Daoy (cell line): ENCODE results near the gene ENOX1. TPM values are rescaled to one million over a fixed set of nuclear protein-coding genes. Genes with fewer than 3 reads are reported as not detected.

Source experiments
- DNase-seq: peaks from one replicate; pipeline ENCODE4 v3.0.0-alpha.2; 2015; ENCODE audit warnings: low read depth
- total RNA-seq: library from RNA; depleted of rRNA; stranded (reverse); fragments of >200 nt; shearing (Covaris generic); gene quantifications from 2 replicates; pipeline ENCODE4 v1.2.3, GENCODE V29; 2014

ENOX1 gene
- total RNA-seq, 1 experiment from 2014 or later, result 0.69 TPM

DNA sequence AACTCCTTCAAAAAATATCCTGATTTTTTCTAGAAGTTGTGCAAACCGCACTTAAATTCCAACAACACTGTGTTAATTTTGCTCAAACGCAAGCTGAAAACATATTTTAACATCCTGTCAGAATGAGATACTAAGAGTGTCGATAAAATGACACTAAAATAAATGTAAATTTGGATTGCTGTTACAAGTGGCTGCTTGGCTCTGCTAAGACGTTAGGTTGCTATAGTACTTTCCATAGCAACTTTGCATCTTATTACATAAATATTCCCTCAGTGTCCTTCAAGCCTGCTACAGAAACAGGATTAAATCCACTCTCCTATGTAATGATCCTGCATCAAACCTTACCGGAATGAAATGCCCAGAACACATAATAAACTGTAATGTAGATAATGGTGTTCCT is 471.2 kb downstream of the ENOX1 start:
- DNase-seq, result no peak

DNA sequence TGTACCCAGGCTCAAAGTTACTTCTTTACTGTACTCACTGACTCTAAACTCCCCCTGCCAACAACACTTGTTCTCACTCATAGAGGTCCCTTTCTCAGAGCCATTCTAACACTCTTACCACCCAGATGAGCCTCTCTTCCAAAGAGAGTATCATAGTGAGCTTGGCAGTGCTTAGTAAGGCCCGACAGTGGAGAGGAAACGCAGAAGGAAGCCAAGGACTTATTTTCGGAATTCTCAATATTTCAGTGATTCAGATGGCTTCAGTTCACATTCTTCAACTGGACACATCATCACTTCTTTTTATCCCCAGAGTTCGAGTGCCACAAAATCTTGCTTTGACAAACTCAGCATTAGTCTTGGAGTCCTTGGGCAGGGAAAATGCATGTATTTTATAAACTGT is 477.5 kb downstream of the ENOX1 start:
- DNase-seq, result no peak

GRCh38 chr13:43307921-43308433 is 478.8 kb downstream of the ENOX1 start:
- peak; percentile 67 for DNase-seq

- DNase-seq, result no peak
Observed at GRCh38 chr13:43307221-43307920, 479.4 kb downstream of the ENOX1 start.

DNA sequence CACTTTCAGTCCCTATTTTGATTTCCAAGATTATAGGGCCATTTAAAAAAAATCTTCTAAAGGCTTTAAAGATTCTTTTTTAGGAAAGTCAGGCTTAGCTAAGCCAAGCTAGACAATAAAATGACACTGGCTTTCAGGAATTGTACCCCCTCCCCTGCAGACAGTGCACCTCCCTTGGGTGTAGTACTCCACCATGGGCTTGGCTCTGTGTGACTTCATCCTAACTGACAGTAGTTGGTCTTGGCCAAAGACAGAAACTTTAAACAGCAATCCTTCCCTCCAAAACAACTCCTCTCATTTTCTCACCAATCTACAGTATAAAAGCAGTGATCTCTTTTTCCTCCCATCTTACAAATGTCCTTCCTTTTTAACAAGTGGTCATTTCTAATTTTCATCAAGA is 480.4 kb downstream of the ENOX1 start:
- DNase-seq, result no peak

GRCh38 chr13:43305416-43305815 is 481.4 kb downstream of the ENOX1 start:
- no peak for DNase-seq

GRCh38 chr13:43304945-43305344 is 481.8 kb downstream of the ENOX1 start:
- DNase-seq, result no peak

- DNase-seq, result no peak
Observed at GRCh38 chr13:43304449-43304848, 482.3 kb downstream of the ENOX1 start.

DNA sequence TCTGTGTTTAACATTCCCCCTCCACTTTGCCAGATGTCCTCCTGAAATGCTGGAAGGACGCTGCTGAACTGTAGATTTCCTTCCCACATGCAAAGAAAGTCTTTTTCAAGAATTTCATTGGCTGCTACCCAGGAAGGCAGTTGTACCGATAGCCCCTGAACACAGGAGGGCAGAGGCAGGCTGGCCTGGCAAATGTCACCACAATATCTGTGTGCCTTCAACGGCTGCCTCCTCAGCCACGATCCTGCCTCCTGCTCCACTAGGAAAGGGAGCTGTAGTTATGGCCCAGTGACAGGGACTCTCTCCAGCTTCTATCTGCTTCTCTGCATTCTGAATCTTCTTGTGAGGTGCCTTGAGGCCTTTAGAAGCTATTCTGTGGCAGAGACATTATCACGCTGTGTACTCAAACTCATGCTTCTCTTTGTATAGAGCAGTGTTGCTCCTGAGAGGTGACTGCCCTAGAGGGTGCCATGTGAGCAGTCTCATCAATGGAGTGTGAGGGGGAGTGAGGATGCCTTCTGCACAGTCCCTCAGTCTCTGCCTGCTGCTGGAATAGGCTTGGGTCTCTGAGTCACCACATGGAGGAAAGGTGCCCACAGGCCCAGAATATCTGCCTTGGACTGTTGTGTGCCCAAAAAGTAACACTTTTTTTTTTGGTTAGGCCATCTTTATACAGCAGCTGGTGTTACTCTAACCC is 483.6 kb downstream of the ENOX1 start:
- DNase-seq, result peak; percentile 41

GRCh38 chr13:43301346-43301969 is 485.3 kb downstream of the ENOX1 start:
- no peak for DNase-seq

GRCh38 chr13:43300865-43301264 is 485.9 kb downstream of the ENOX1 start:
- no peak for DNase-seq

DNA sequence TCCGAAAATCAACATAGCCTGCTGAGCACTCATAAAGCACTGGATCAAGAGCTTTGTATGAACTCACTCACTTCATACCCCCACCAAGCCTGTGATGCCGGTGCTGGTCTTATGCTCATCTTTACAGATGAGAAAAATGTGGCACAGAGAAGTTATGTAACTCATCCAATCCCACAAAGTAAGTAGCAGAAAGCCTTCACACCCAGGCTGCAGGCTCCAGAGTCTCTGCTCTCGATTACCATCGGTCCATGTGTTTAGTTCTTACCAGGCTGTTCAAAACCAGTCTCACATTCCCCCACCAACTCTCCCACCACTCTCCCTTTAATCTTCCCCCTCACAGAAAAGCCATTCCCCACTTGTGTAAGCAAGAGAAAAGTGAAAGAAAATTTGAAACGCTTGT is 487.4 kb downstream of the ENOX1 start:
- DNase-seq, result no peak

GRCh38 chr13:43298816-43299215 is 488.0 kb downstream of the ENOX1 start:
- DNase-seq, result no peak

- no peak for DNase-seq
Observed at GRCh38 chr13:43297967-43298678, 488.6 kb downstream of the ENOX1 start.

DNA sequence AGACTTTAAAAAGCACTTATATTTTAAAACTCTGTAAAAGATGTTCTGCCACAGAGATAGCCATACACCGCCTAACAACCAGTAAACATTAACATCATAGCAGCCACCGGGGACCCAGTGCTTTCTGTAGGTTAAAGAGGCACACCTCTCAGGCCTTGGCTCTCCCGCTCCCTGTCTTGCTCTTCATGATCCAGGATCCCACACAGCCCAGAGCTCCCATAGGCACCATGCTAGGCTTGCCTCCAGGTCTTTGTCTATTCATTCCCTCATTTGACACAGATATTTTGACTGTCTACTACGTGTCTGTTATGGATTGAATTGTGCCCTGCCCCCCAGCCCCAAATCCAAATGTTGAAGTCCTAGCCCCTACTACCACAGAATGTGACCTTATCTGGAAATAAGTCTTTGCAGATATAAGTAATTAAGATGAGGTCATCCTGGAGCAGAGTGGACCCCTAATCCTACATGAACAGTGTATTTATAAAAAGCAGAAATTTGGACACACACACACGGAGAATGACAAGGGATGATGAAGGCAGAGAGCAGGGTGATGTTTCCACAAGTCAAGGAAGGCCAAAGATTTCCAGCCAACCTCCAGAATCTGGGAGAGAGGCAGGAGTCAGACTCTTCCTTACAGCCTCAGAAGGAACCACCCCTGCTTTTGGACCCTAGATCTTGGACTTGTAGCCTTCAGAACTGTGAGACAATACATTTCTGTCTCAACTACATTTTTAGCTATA is 490.8 kb downstream of the ENOX1 start:
- DNase-seq, result no peak

GRCh38 chr13:43295321-43295720 is 491.5 kb downstream of the ENOX1 start:
- no peak for DNase-seq

- DNase-seq, result no peak
Observed at GRCh38 chr13:43294412-43294811, 492.4 kb downstream of the ENOX1 start.

DNA sequence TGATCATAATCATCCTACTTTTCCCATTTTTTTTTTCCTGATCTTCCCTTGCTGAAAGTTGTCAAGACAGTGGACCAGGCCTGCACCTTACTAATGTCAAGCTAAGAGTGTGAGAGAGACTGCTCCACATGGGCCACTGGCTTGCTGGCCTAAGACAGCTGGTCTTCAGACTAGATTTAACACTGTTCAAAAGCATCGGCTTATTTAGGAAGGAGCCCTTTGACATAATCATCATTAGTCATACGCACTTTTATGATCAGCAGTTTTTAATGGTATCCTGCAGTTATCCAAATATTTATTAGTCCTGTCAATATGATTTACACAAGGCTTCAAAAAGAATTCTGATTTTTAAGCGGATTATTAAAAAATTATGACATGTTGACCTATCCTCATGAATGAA is 492.8 kb downstream of the ENOX1 start:
- DNase-seq, result no peak

DNA sequence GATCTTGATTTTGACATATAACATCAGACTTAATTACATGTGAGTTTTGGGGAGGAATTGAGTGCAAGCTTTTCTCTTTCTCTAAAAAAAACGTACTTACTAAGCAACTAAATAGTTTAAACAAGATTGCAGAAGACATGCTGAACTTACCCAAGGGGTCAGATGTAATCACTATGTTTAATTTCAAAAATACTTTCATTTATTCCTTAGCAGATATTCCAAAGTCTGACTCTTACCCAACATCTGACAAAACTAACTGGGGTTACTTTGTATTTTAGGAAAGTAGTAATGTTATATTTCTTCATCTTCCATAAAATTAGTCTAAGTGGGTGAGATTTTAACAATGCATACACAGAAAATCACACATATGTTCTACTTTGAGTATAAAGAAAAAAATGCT is 493.2 kb downstream of the ENOX1 start:
- DNase-seq, result no peak

- peak; percentile 6 for DNase-seq
Observed at GRCh38 chr13:43293008-43293407, 493.8 kb downstream of the ENOX1 start.

GRCh38 chr13:43291287-43292060 is 495.3 kb downstream of the ENOX1 start:
- DNase-seq, result no peak
